A673 (cell line): Measurements from ENCODE around the gene OGDH.

ENCODE experiments used
- CTCF ChIP-seq: fragments of 300-800, 200-600 bp; sonication (generic); conservative IDR thresholded peaks from 2 replicates; pipeline ENCODE4 v1.5.1; 2017; ENCODE audit warnings: low read depth, mild to moderate bottlenecking, antibody characterized with exemption, low read length, moderate library complexity, mixed read lengths
- EZH2 ChIP-seq: fragments of 200-600 bp; sonication (generic); IDR thresholded peaks from 2 replicates; pipeline ENCODE4 v1.6.1; 2017; ENCODE audit warnings: borderline replicate concordance, low read depth, mild to moderate bottlenecking, mixed read lengths, antibody characterized with exemption, low read length; ENCODE audit not compliant: poor library complexity, severe bottlenecking

- no peak; the same call in 1 of the 2 replicates for TF ChIP-seq CTCF
- TF ChIP-seq EZH2, result no peak
These were observed 40.5 kb upstream of the OGDH start for GRCh38 chr7:44565795-44566559.
